HG02588 (cell line): ENCODE measurements around the gene MED12.

Experiments used
- ATAC-seq: cut with Tn5 transposase; IDR thresholded peaks from one replicate; pipeline ENCODE4 v1.9.1; 2021; ENCODE audit warnings: mild to moderate bottlenecking, moderate library complexity; ENCODE audit not compliant: unreplicated experiment

The MED12 gene

DNA sequence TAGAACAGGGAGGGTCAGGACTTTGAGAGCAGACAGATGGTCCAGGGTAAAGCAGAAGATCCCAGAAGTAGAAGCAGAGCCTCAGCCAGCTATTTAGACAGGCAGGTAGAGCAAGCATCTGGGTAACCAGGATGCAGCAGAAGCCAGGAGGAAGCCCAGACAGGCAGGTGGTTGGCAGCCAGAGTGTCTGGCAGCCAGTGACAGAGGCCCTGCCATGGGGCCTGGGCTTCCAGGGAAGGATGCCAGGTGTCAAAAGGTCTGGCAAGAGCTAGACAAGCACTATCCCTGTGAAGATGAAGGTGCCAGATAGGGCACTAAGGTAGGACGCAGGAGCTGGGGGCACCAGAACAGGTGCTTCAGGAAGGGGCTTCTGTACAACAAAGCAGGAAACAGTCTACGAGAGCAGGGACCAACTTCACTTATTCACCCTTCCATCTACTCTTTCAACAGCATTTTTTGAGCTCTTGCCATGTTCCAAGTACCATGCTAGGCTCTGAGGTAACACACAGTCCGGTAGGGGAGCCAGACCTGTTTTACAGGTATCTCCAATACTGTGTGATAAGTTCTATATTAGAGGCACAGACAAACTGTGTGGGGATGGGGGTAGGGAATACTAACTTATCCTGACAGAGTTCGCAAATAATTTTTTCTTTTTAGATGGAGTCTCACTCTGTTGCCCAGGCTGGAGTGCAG is 66.6 kb downstream of the MED12 start:
- ATAC-seq = no peak

GRCh38 chrX:71191248-71191647 is 72.9 kb downstream of the MED12 start:
- no peak for ATAC-seq
